MM.1S (cell line): ENCODE results near the gene PRRG2.

Source experiments
- DNase-seq: peaks from one replicate; pipeline ENCODE4 v3.0.0-alpha.2; 2015
- H2AFZ ChIP-seq: fragments of 300-600 bp; sonication (generic); 2 replicates; pipeline ENCODE4 v1.6.0; 2016; ENCODE audit warnings: antibody characterized with exemption, low read length
- H3F3A ChIP-seq: fragments of 300-600 bp; sonication (generic); 2 replicates; pipeline ENCODE4 v1.6.1; 2016; ENCODE audit warnings: mild to moderate bottlenecking, antibody characterized with exemption, low read length, moderate library complexity, mixed read lengths; ENCODE audit not compliant: insufficient read depth
- H3K27ac ChIP-seq: fragments of 300-600 bp; sonication (generic); 2 replicates; pipeline ENCODE4 v1.5.1; 2016; ENCODE audit warnings: mild to moderate bottlenecking, low read length
- H3K27me3 ChIP-seq: fragments of 300-600 bp; sonication (generic); replicated peaks from 2 replicates; pipeline ENCODE4 v1.6.0; 2016; ENCODE audit warnings: low read length; ENCODE audit not compliant: insufficient read depth
- H3K36me3 ChIP-seq: fragments of 300-600 bp; sonication (generic); replicated peaks from 2 replicates; pipeline ENCODE4 v1.6.1; 2016; ENCODE audit warnings: mild to moderate bottlenecking, low read length, mixed read lengths; ENCODE audit not compliant: insufficient read depth
- H3K4me1 ChIP-seq: fragments of 300-600 bp; sonication (generic); 2 replicates; pipeline ENCODE4 v1.6.1; 2016; ENCODE audit warnings: low read length, mixed read lengths
- H3K4me2 ChIP-seq: fragments of 300-600 bp; sonication (generic); 2 replicates; pipeline ENCODE4 v1.6.0; 2016; ENCODE audit warnings: low read depth, low read length
- H3K4me3 ChIP-seq: fragments of 300-600 bp; sonication (generic); 2 replicates; pipeline ENCODE4 v1.5.1; 2016; ENCODE audit warnings: low read length, mixed read lengths
- H3K79me2 ChIP-seq: fragments of 300-600 bp; sonication (generic); 2 replicates; pipeline ENCODE4 v1.6.1; 2016; ENCODE audit warnings: mixed run types, low read length, mixed read lengths
- H3K9ac ChIP-seq: fragments of 300-600 bp; sonication (generic); 2 replicates; pipeline ENCODE4 v1.6.1; 2016; ENCODE audit warnings: low read length, mixed read lengths
- H3K9me2 ChIP-seq: fragments of 300-600 bp; sonication (generic); replicated peaks from 2 replicates; pipeline ENCODE4 v1.6.1; 2016; ENCODE audit warnings: mild to moderate bottlenecking, low read length, mixed read lengths; ENCODE audit not compliant: insufficient read depth
- H3K9me3 ChIP-seq: fragments of 300-600 bp; sonication (generic); replicated peaks from 2 replicates; pipeline ENCODE4 v1.6.1; 2016; ENCODE audit warnings: mild to moderate bottlenecking, low read length, mixed read lengths; ENCODE audit not compliant: insufficient read depth
- H4K20me1 ChIP-seq: fragments of 300-600 bp; sonication (generic); 2 replicates; pipeline ENCODE4 v1.6.1; 2016; ENCODE audit warnings: mild to moderate bottlenecking, low read length, moderate library complexity, mixed read lengths; ENCODE audit not compliant: insufficient read depth
- CTCF ChIP-seq: fragments of 300-600 bp; sonication (generic); IDR thresholded peaks from 2 replicates; pipeline ENCODE4 v1.5.1; 2016; ENCODE audit warnings: antibody characterized with exemption, low read length, mixed read lengths
- EZH2 ChIP-seq: fragments of 300-600 bp; sonication (generic); optimal IDR thresholded peaks from 2 replicates; pipeline ENCODE3; 2017; ENCODE audit warnings: low read depth, mild to moderate bottlenecking, antibody characterized with exemption, low read length, mixed read lengths
- EZH2phosphoT487 ChIP-seq: fragments of 300-600 bp; sonication (generic); IDR thresholded peaks from 2 replicates; pipeline ENCODE4 v1.6.1; 2018; ENCODE audit warnings: antibody characterized with exemption, low read length

The PRRG2 gene

GRCh38 chr19:49635530-49636232, 54.6 kb downstream of the PRRG2 start:
- no peak for DNase-seq
- Histone ChIP-seq H3K79me2 (no peaks in the 10 kb centered on the region), H2AFZ (no peak overlapping the region), H3K27me3 (0 out of 2 replicates have a peak, but pooled peaks cover 8% of the 10 kb centered on the region), H3K9me3 (no peaks in the 10 kb centered on the region), H3K9ac (no peak overlapping the region), H3K4me2 (no peak overlapping the region), H3F3A (peaks cover 3% of the 10 kb centered on the region), H3K27ac (no peak overlapping the region), H4K20me1 (no peaks in the 10 kb centered on the region), H3K9me2 (no peaks in the 10 kb centered on the region), H3K4me3 (no peak overlapping the region), H3K36me3 (no peaks in the 10 kb centered on the region), H3K4me1 (peaks cover 5% of the 10 kb centered on the region; the same call in 1 of the 2 replicates)
- TF ChIP-seq EZH2, result no peak
- no peak for TF ChIP-seq EZH2phosphoT487
- TF ChIP-seq CTCF, result no peak

- H3K9me3 ChIP-seq, result no peaks in the 10 kb centered on the region
- peaks cover 10% of the 10 kb centered on the region for H3F3A ChIP-seq
- H3K27ac ChIP-seq, result no peak overlapping the region
- H3K79me2 ChIP-seq, result no peaks in the 10 kb centered on the region
- H3K9me2 ChIP-seq, result no peaks in the 10 kb centered on the region
- H3K4me3 ChIP-seq, result no peak overlapping the region
- no peak overlapping the region for H2AFZ ChIP-seq
- H3K9ac ChIP-seq, result no peak overlapping the region
- H3K36me3 ChIP-seq, result no peaks in the 10 kb centered on the region
- H4K20me1 ChIP-seq, result no peaks in the 10 kb centered on the region
- no peak for DNase-seq
- 0 out of 2 replicates have a peak, but pooled peaks cover 8% of the 10 kb centered on the region for H3K27me3 ChIP-seq
- TF ChIP-seq EZH2, result no peak
- no peak for TF ChIP-seq EZH2phosphoT487
- peaks cover 5% of the 10 kb centered on the region; the same call in 1 of the 2 replicates for H3K4me1 ChIP-seq
- H3K4me2 ChIP-seq, result no peak overlapping the region
Measured at GRCh38 chr19:49636233-49636932, 55.3 kb downstream of the PRRG2 start.

GRCh38 chr19:49637821-49638738, 57.0 kb downstream of the PRRG2 start:
- Histone ChIP-seq H3K36me3 (no peaks in the 10 kb centered on the region), H3K9me3 (no peaks in the 10 kb centered on the region), H3K9me2 (no peaks in the 10 kb centered on the region), H3K4me2 (peak overlapping the region; percentile 5; the same call in 1 of the 2 replicates), H3F3A (peaks cover 11% of the 10 kb centered on the region), H4K20me1 (no peaks in the 10 kb centered on the region), H3K27me3 (0 out of 2 replicates have a peak, but pooled peaks cover 8% of the 10 kb centered on the region), H3K4me3 (no peak overlapping the region), H3K79me2 (peaks cover 10% of the 10 kb centered on the region), H3K9ac (no peak overlapping the region), H2AFZ (no peak overlapping the region), H3K4me1 (peaks cover 8% of the 10 kb centered on the region), H3K27ac (no peak overlapping the region)
- DNase-seq, result no peak
- TF ChIP-seq CTCF (no peak), EZH2 (no peak), EZH2phosphoT487 (no peak)
